Measurements from ENCODE around the gene TBKBP1. TPM values are rescaled to one million over a fixed set of nuclear protein-coding genes. Genes with fewer than 3 reads are reported as not detected.

The TBKBP1 gene, protein sequence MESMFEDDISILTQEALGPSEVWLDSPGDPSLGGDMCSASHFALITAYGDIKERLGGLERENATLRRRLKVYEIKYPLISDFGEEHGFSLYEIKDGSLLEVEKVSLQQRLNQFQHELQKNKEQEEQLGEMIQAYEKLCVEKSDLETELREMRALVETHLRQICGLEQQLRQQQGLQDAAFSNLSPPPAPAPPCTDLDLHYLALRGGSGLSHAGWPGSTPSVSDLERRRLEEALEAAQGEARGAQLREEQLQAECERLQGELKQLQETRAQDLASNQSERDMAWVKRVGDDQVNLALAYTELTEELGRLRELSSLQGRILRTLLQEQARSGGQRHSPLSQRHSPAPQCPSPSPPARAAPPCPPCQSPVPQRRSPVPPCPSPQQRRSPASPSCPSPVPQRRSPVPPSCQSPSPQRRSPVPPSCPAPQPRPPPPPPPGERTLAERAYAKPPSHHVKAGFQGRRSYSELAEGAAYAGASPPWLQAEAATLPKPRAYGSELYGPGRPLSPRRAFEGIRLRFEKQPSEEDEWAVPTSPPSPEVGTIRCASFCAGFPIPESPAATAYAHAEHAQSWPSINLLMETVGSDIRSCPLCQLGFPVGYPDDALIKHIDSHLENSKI
- 1 to 10 TPM; 5.3 to 7.6 TPM for total RNA-seq

DNA sequence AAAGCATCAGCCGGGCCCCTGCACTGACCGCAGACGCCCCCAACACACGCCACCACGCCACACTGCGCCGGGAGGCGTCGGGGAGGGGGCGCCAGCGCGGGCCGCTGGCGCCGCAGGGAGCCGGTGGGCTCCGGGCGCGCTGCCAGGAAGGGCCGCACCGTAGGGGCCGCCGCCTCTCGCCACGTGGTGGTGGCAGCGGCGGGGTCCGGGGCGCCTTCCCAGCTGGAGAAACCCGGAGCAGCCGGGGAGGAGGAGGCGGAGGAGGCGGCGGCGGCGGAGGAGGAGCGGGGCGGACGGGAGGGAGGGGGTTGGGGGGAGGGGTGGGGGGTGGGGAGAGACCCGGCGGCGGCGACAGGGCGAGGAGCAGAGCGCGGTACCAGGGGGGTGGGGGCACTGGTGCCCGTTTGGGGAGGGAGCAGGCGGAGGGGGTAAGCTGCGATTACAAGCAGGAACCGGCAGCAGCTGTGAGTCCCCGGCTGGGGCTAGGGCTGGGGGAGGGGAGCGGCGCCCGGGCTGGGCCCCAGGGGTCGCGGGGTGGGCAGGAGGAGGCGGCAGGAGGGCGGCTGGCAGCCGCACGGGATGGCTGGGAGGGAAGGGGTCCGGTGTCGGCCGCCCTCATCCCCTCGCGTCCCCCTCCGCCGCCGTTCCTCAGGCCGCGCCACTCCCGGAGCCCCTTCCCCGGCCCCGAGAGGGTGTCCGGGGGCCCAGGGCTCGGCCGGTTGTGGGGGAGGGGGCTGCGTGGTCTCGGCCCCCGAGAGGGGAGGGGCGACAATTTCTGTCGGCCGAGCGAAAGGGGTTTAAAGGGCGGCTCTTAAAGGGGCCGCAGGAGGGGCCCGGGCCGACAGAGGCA is at the start of gene TBKBP1:
TBKBP1 (plus strand) TSS at position 431 of the 850 bp plus-strand sequence. CDS start 1,952 bp downstream, outside the sequence.

DNA sequence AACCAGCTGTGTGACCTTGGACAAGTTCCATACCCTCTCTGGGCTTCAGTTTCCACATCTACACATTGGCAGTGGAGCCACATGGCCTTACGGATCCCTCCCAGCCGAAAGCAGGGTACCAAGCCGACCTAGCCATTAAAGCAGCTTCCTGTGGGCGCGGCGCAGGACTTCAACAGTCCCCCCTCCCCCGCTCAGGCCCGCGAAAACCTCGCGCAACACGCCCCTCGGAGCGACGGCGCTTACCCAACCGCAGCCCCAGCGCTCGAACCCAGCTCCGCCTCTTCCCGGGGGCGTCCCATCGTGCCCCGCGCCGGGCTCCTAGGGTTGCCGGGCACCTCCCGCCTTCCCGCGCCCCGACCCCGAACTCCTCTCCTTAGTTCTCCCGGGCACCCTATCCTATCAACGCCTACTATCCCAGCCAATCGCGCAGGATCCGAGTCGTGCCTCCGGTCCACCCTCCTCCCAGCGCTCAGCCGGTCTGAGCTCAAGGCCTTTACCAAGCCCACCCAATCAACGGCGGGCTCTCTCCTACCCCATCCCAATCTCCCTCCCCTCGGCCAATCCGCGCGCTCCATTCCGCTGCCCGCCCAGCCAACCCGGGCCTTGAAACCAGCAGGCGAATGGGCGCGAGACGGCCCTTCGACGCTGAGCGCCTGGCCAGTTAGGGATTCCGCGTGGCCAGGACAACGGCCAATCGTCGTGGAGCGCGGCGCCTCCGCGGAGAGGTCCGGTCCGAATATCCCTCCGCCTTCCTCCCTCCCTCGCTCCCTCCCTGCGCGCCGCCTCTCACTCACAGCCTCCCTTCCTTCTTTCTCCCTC is 44.6 kb upstream of the TBKBP1 start, which contains the start of gene KPNB1:
KPNB1 (plus strand) TSS at position 767 of the 819 bp plus-strand sequence. CDS start 326 bp downstream, outside the sequence.

DNA sequence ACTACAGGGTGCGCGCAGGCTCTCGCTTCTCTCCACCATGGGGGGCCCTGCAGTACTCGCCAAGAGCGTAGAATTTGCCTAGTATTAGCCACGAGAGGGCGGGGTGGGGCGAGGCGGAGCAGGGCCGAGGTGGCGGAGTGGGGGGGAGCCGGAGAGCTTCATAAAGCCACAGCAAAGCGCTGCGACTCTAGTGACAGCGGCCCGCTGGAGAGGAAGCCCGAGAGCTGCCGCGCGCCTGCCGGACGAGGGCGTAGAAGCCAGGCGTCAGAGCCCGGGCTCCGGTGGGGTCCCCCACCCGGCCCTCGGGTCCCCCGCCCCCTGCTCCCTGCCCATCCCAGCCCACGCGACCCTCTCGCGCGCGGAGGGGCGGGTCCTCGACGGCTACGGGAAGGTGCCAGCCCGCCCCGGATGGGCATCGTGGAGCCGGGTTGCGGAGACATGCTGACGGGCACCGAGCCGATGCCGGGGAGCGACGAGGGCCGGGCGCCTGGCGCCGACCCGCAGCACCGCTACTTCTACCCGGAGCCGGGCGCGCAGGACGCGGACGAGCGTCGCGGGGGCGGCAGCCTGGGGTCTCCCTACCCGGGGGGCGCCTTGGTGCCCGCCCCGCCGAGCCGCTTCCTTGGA is 39.2 kb downstream of the TBKBP1 start, which contains the start of gene TBX21:
TBX21 (plus strand) TSS at position 190 of the 627 bp plus-strand sequence; CDS start at position 409, 219 bp downstream.

Small RNA genes lying within 50 kb of the gene (small RNA-seq; reads per million reads assigned to genes)
- gene AC015674.1, result 0 reads per million in 2 donors

Other genes starting within 250 kb of the TBKBP1 start
- 10 to 100 TPM; 59.2 to 59.9 TPM for gene NPEPPS, start 163.1 kb upstream of the TBKBP1 start, total RNA-seq
- gene KPNB1, start 44.2 kb upstream of the TBKBP1 start, total RNA-seq, result 100 to 1,000 TPM; 263 to 375 TPM
- gene TBX21, start 39.1 kb downstream of the TBKBP1 start, total RNA-seq, result not detected
- gene OSBPL7, start 127.6 kb downstream of the TBKBP1 start, total RNA-seq, result 1 to 10 TPM; 8.0 to 8.9 TPM
- 10 to 100 TPM; 20.6 to 37.3 TPM for gene MRPL10, start 137.4 kb downstream of the TBKBP1 start, total RNA-seq
- gene LRRC46, start 137.5 kb downstream of the TBKBP1 start, total RNA-seq, result under 1 TPM in 1 of 2 donors, not detected in 1; 0.33 TPM
- gene SCRN2, start 147.1 kb downstream of the TBKBP1 start, total RNA-seq, result 10 to 100 TPM; 15.0 to 18.2 TPM
- not detected for gene SP6, start 157.0 kb downstream of the TBKBP1 start, total RNA-seq
- gene SP2, start 202.1 kb downstream of the TBKBP1 start, total RNA-seq, result 1 to 10 TPM; 3.8 to 4.7 TPM
- 10 to 100 TPM; 37.2 to 39.3 TPM for gene PNPO, start 247.4 kb downstream of the TBKBP1 start, total RNA-seq

All from melanocyte of skin (primary cell).